DOHH2 (cell line): Measurements from ENCODE around the gene LRRN3.

ENCODE experiments used
- H3F3A ChIP-seq: fragments of 200-600 bp; sonication (generic), shearing (Covaris generic); 2 replicates; pipeline ENCODE4 v1.6.0; 2016; ENCODE audit warnings: antibody characterized with exemption, mild to moderate bottlenecking; ENCODE audit not compliant: control insufficient read depth, insufficient read depth
- H3K27ac ChIP-seq: fragments of 200-600 bp; sonication (generic); 2 replicates; pipeline ENCODE4 v1.5.1; 2014; ENCODE audit warnings: low read depth, mild to moderate bottlenecking, low read length, moderate library complexity
- H3K27me3 ChIP-seq: fragments of 200-600 bp; sonication (generic); 2 replicates; pipeline ENCODE4 v1.6.1; 2014; ENCODE audit warnings: mild to moderate bottlenecking, low read length, mixed read lengths; ENCODE audit not compliant: control insufficient read depth
- H3K36me3 ChIP-seq: fragments of 200-600 bp; sonication (generic); 2 replicates; pipeline ENCODE4 v1.6.1; 2014; ENCODE audit warnings: mild to moderate bottlenecking, low read length, moderate library complexity, mixed read lengths; ENCODE audit not compliant: control insufficient read depth
- H3K4me1 ChIP-seq: fragments of 200-600 bp; sonication (generic); 2 replicates; pipeline ENCODE4 v1.6.1; 2014; ENCODE audit warnings: mild to moderate bottlenecking, low read length, mixed read lengths; ENCODE audit not compliant: control insufficient read depth
- H3K4me2 ChIP-seq: fragments of 200-600 bp; sonication (generic); 2 replicates; pipeline ENCODE4 v1.6.0; 2014; ENCODE audit warnings: mild to moderate bottlenecking, low read length, moderate library complexity
- H3K4me3 ChIP-seq: fragments of 200-600 bp; sonication (generic); 2 replicates; pipeline ENCODE4 v1.5.1; 2014; ENCODE audit warnings: mild to moderate bottlenecking, low read length, mixed read lengths
- H3K79me2 ChIP-seq: fragments of 200-600 bp; sonication (generic); 2 replicates; pipeline ENCODE4 v1.6.1; 2014; ENCODE audit warnings: mild to moderate bottlenecking, low read length, mixed read lengths; ENCODE audit not compliant: control insufficient read depth
- H3K9me2 ChIP-seq: fragments of 200-600 bp; sonication (generic); replicated peaks from 2 replicates; pipeline ENCODE4 v1.6.1; 2014; ENCODE audit warnings: mild to moderate bottlenecking, low read length, mixed read lengths; ENCODE audit not compliant: control insufficient read depth
- H3K9me3 ChIP-seq: fragments of 200-600 bp; sonication (generic); 2 replicates; pipeline ENCODE4 v1.6.1; 2014; ENCODE audit warnings: antibody characterized with exemption, low read length, mixed read lengths; ENCODE audit not compliant: control insufficient read depth, insufficient read depth
- H4K20me1 ChIP-seq: fragments of 200-600 bp; sonication (generic); 2 replicates; pipeline ENCODE4 v1.6.0; 2014; ENCODE audit warnings: low read depth, mild to moderate bottlenecking, antibody characterized with exemption, low read length, moderate library complexity; ENCODE audit not compliant: control insufficient read depth, insufficient read depth
- EZH2phosphoT487 ChIP-seq: fragments of 200-600 bp; sonication (generic); IDR thresholded peaks from 2 replicates; pipeline ENCODE4 v1.6.1; 2017; ENCODE audit warnings: borderline replicate concordance, mild to moderate bottlenecking, antibody characterized with exemption, low read length, moderate library complexity, mixed read lengths
- TF ChIP-seq, protein P1 (sequence below): fragments of 200-600 bp; sonication (generic); IDR thresholded peaks from one replicate; pipeline ENCODE4 v1.5.1; 2014; ENCODE audit warnings: antibody characterized with exemption, mild to moderate bottlenecking, low read depth, low read length; ENCODE audit not compliant: poor library complexity, severe bottlenecking

Gene LRRN3

GRCh38 chr7:111088328-111088727 lies 2.6 kb upstream of the LRRN3 start:
- Histone ChIP-seq H3K4me2 (no peak overlapping the region), H3K27me3 (no peaks in the 10 kb centered on the region), H3K79me2 (no peaks in the 10 kb centered on the region)

GRCh38 chr7:111089822-111090426 lies 1.0 kb upstream of the LRRN3 start:
- no peaks in the 10 kb centered on the region for H3K9me2 ChIP-seq
- H3F3A ChIP-seq, result no peaks in the 10 kb centered on the region
- no peaks in the 10 kb centered on the region for H3K79me2 ChIP-seq
- H3K4me3 ChIP-seq, result no peak overlapping the region
- H3K27ac ChIP-seq, result no peak overlapping the region
- H3K4me2 ChIP-seq, result no peak overlapping the region
- H4K20me1 ChIP-seq, result no peaks in the 10 kb centered on the region
- H3K36me3 ChIP-seq, result no peaks in the 10 kb centered on the region
- H3K4me1 ChIP-seq, result peaks cover 34% of the 10 kb centered on the region
- peaks cover 3% of the 10 kb centered on the region; the same call in 1 of the 2 replicates for H3K9me3 ChIP-seq
- no peaks in the 10 kb centered on the region for H3K27me3 ChIP-seq
- no peak for TF ChIP-seq EZH2phosphoT487
- TF ChIP-seq, protein P1, sequence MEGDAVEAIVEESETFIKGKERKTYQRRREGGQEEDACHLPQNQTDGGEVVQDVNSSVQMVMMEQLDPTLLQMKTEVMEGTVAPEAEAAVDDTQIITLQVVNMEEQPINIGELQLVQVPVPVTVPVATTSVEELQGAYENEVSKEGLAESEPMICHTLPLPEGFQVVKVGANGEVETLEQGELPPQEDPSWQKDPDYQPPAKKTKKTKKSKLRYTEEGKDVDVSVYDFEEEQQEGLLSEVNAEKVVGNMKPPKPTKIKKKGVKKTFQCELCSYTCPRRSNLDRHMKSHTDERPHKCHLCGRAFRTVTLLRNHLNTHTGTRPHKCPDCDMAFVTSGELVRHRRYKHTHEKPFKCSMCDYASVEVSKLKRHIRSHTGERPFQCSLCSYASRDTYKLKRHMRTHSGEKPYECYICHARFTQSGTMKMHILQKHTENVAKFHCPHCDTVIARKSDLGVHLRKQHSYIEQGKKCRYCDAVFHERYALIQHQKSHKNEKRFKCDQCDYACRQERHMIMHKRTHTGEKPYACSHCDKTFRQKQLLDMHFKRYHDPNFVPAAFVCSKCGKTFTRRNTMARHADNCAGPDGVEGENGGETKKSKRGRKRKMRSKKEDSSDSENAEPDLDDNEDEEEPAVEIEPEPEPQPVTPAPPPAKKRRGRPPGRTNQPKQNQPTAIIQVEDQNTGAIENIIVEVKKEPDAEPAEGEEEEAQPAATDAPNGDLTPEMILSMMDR, result peak; percentile 77

More at GRCh38 chr7:111088328-111088727, 2.6 kb upstream of the LRRN3 start:
- peaks cover 7% of the 10 kb centered on the region for H3F3A ChIP-seq
- no peaks in the 10 kb centered on the region for H3K9me2 ChIP-seq
- peaks cover 50% of the 10 kb centered on the region for H3K4me1 ChIP-seq
- no peaks in the 10 kb centered on the region for H3K36me3 ChIP-seq
- H3K27ac ChIP-seq, result no peak overlapping the region
- no peaks in the 10 kb centered on the region for H4K20me1 ChIP-seq
- H3K4me3 ChIP-seq, result no peak overlapping the region
- peaks cover 3% of the 10 kb centered on the region; the same call in 1 of the 2 replicates for H3K9me3 ChIP-seq
- TF ChIP-seq, protein P1, result no peak
- no peak for TF ChIP-seq EZH2phosphoT487

- Histone ChIP-seq H3K9me3 (no peaks in the 10 kb centered on the region), H3K4me3 (no peak overlapping the region; the same call in 1 of the 2 replicates), H3K9me2 (no peaks in the 10 kb centered on the region), H3K4me1 (peaks cover 18% of the 10 kb centered on the region), H3K4me2 (peak overlapping the region; percentile 19), H3K27ac (no peak overlapping the region), H4K20me1 (no peaks in the 10 kb centered on the region), H3K79me2 (no peaks in the 10 kb centered on the region), H3K27me3 (no peaks in the 10 kb centered on the region), H3K36me3 (no peaks in the 10 kb centered on the region), H3F3A (no peaks in the 10 kb centered on the region)
- no peak for TF ChIP-seq EZH2phosphoT487
- TF ChIP-seq, protein P1, result no peak
Observed at GRCh38 chr7:111091593-111092358, 849 bp downstream of the LRRN3 start.
